Measurements from ENCODE around the gene GAL3ST2.
"Not testable (repeated sequence)": the region's sequence is repeated elsewhere in the genome, so short reads cannot be mapped to it uniquely, and the experiment has no call there.

Gene GAL3ST2

GRCh38 chr2:241804326-241805229 lies 28.0 kb downstream of the GAL3ST2 start:
- DNase-seq: peak; percentile 34
- Mint-ChIP-seq H3K27ac (no peak overlapping the region), H3K4me1 (peaks cover 52% of the 10 kb centered on the region), H3K27me3 (ENCODE audit: low read depth, poor library complexity) (peaks cover 2% of the 10 kb centered on the region), H3K9me3 (no peaks in the 10 kb centered on the region), H3K36me3 (ENCODE audit: low read depth) (no peaks in the 10 kb centered on the region), H3K4me3 (no peak overlapping the region)
- TF ChIP-seq CTCF (IDR thresholded peaks at IDR 0.05): no peak

- H3K36me3 Mint-ChIP-seq (ENCODE audit: low read depth); H3K27ac Mint-ChIP-seq; H3K27me3 Mint-ChIP-seq (ENCODE audit: low read depth, poor library complexity); H3K4me3 Mint-ChIP-seq; H3K9me3 Mint-ChIP-seq: not testable (repeated sequence)
- peak; percentile 4 for DNase-seq
- H3K4me1 Mint-ChIP-seq: peaks cover 46% of the 10 kb centered on the region
Measured at GRCh38 chr2:241806217-241806616, 29.6 kb downstream of the GAL3ST2 start.

GRCh38 chr2:241808051-241808720 lies 31.6 kb downstream of the GAL3ST2 start:
- peak; percentile 16 for DNase-seq
- Mint-ChIP-seq H3K36me3 (ENCODE audit: low read depth) (no peaks in the 10 kb centered on the region), H3K9me3 (no peaks in the 10 kb centered on the region), H3K4me3 (peak overlapping the region; percentile 50), H3K27me3 (ENCODE audit: low read depth, poor library complexity) (peaks cover 2% of the 10 kb centered on the region), H3K27ac (peak overlapping the region; percentile 97), H3K4me1 (peaks cover 32% of the 10 kb centered on the region)
- TF ChIP-seq CTCF (IDR thresholded peaks at IDR 0.05): no peak

- peak within 1 kb of the TSS; percentile 97 for H3K27ac Mint-ChIP-seq
- peak within 1 kb of the TSS; percentile 50 for H3K4me3 Mint-ChIP-seq
- DNase-seq: peak; percentile 27
- peaks cover 32% of the 10 kb centered on the region for H3K4me1 Mint-ChIP-seq
- H3K27me3 Mint-ChIP-seq (ENCODE audit: low read depth, poor library complexity): peaks cover 2% of the 10 kb centered on the region
- no peak for TF ChIP-seq CTCF (IDR thresholded peaks at IDR 0.05)
- H3K36me3 Mint-ChIP-seq (ENCODE audit: low read depth): no peaks in the 10 kb centered on the region
- no peaks in the 10 kb centered on the region for H3K9me3 Mint-ChIP-seq
Measured at GRCh38 chr2:241808721-241809382, 32.2 kb downstream of the GAL3ST2 start, which contains the start of gene NEU4. Gene NEU4, plus strand, starts transcription at chr2:241809193. Its CDS starts 5,292 bp downstream, at chr2:241814485.

GRCh38 chr2:241809383-241810306 lies 33.0 kb downstream of the GAL3ST2 start:
- H3K4me1 Mint-ChIP-seq: peaks cover 30% of the 10 kb centered on the region
- peak overlapping the region; percentile 82 for H3K27ac Mint-ChIP-seq
- no peak for TF ChIP-seq CTCF (IDR thresholded peaks at IDR 0.05)

More at GRCh38 chr2:241809383-241810306, 33.0 kb downstream of the GAL3ST2 start:
- DNase-seq: no peak
- no peaks in the 10 kb centered on the region for H3K9me3 Mint-ChIP-seq
- no peaks in the 10 kb centered on the region for H3K36me3 Mint-ChIP-seq (ENCODE audit: low read depth)
- H3K4me3 Mint-ChIP-seq: no peak overlapping the region
- H3K27me3 Mint-ChIP-seq (ENCODE audit: low read depth, poor library complexity): peaks cover 2% of the 10 kb centered on the region
